Transverse colon (tissue), 3 donors: Measurements from ENCODE around the gene LILRB3.

Source experiments
- CTCF ChIP-seq, 5 experiments: fragments of 200-600 bp in 3 of 5; fragments of 450-650 bp in 2 of 5; sonication (generic) in 3 of 5; IDR thresholded peaks; 1 replicate in 2 of 5; 2 replicates in 3 of 5; pipeline ENCODE4 v1.5.1; 2016 to 2017; ENCODE audit warnings: antibody characterized with exemption in 5 of 5, inconsistent platforms in 3 of 5, mild to moderate bottlenecking in 2 of 5, moderate library complexity in 1 of 5
- EP300 ChIP-seq: sonication (generic); formaldehyde crosslinking; IDR thresholded peaks from one replicate; pipeline ENCODE4 v1.6.1; 2017; ENCODE audit warnings: antibody characterized with exemption, low read depth
- POLR2A ChIP-seq: fragments of 450-650 bp; IDR thresholded peaks from one replicate; pipeline ENCODE4 v1.6.1; 2016; ENCODE audit warnings: antibody characterized with exemption, mild to moderate bottlenecking, moderate library complexity

GRCh38 chr19:54199401-54199800 lies 23.4 kb downstream of the LILRB3 start:
- no peak for TF ChIP-seq EP300
- no peak for TF ChIP-seq CTCF (IDR thresholded peaks at IDR 0.05)
- no peak for TF ChIP-seq POLR2A
